ENCODE measurements around the gene FAF2.

FAF2 gene

GRCh38 chr5:176424181-176424580 is 24.0 kb upstream of the FAF2 start:
- H3K4me3 ChIP-seq (ENCODE audit: low read depth, low read length): no peak overlapping the region
- TF ChIP-seq CTCF (IDR thresholded peaks at IDR 0.05; ENCODE audit: low read depth, low read length): no peak

GRCh38 chr5:176425138-176425537 is 23.0 kb upstream of the FAF2 start:
- no peak overlapping the region for H3K4me3 ChIP-seq (ENCODE audit: low read depth, low read length)
- TF ChIP-seq CTCF (IDR thresholded peaks at IDR 0.05; ENCODE audit: low read depth, low read length): no peak

GRCh38 chr5:176425791-176426190 is 22.4 kb upstream of the FAF2 start:
- H3K4me3 ChIP-seq (ENCODE audit: low read depth, low read length): no peak overlapping the region
- no peak for TF ChIP-seq CTCF (IDR thresholded peaks at IDR 0.05; ENCODE audit: low read depth, low read length)

- no peak for TF ChIP-seq CTCF (IDR thresholded peaks at IDR 0.05; ENCODE audit: low read depth, low read length)
- no peak overlapping the region for H3K4me3 ChIP-seq (ENCODE audit: low read depth, low read length)
Observed at GRCh38 chr5:176426876-176427275, 21.3 kb upstream of the FAF2 start.

GRCh38 chr5:176427971-176428370 is 20.2 kb upstream of the FAF2 start:
- no peak overlapping the region for H3K4me3 ChIP-seq (ENCODE audit: low read depth, low read length)
- TF ChIP-seq CTCF (IDR thresholded peaks at IDR 0.05; ENCODE audit: low read depth, low read length): no peak

GRCh38 chr5:176429972-176430371 is 18.2 kb upstream of the FAF2 start:
- no peak for TF ChIP-seq CTCF (IDR thresholded peaks at IDR 0.05; ENCODE audit: low read depth, low read length)

GRCh38 chr5:176432707-176433106 is 15.5 kb upstream of the FAF2 start:
- no peak overlapping the region for H3K4me3 ChIP-seq (ENCODE audit: low read depth, low read length)
- TF ChIP-seq CTCF (IDR thresholded peaks at IDR 0.05; ENCODE audit: low read depth, low read length): no peak

More at GRCh38 chr5:176429972-176430371, 18.2 kb upstream of the FAF2 start:
- H3K4me3 ChIP-seq (ENCODE audit: low read depth, low read length): no peak overlapping the region
